Uterus (tissue), 4 donors: ENCODE measurements around the gene ASB10. TPM values are rescaled to one million over a fixed set of nuclear protein-coding genes. Genes with fewer than 3 reads are reported as not detected.

Experiments used
- DNase-seq, 2 donors: peaks; one replicate each; pipeline ENCODE4 v3.0.0-alpha.2; 2019 to 2020
- H3K27ac ChIP-seq, 2 donors: fragments of 200-600 bp; sonication (generic); 1 replicate in 1 of 2; 2 replicates in 1 of 2; pipeline ENCODE4 v1.5.1; 2016 to 2018
- H3K27me3 ChIP-seq, 2 donors: fragments of 200-600 bp; sonication (generic); one replicate each; pipeline ENCODE4 v1.5.1; 2018 to 2019; ENCODE audit warnings: control low read depth in 1 of 2
- H3K36me3 ChIP-seq, 2 donors: fragments of 200-600 bp; sonication (generic); one replicate each; pipeline ENCODE4 v1.5.1; 2019; ENCODE audit warnings: control low read depth in 1 of 2
- H3K4me1 ChIP-seq, 2 donors: fragments of 200-600 bp; sonication (generic); one replicate each; pipeline ENCODE4 v1.5.1; 2018 to 2019; ENCODE audit warnings: control low read depth in 1 of 2
- H3K4me3 ChIP-seq, 2 donors: fragments of 200-600 bp; sonication (generic); 1 replicate in 1 of 2; 2 replicates in 1 of 2; pipeline ENCODE4 v1.5.1; 2018 to 2019; ENCODE audit warnings: mild to moderate bottlenecking in 1 of 2
- H3K9me3 ChIP-seq, 2 donors: fragments of 200-600 bp; sonication (generic); one replicate each; pipeline ENCODE4 v1.5.1; 2019; ENCODE audit warnings: control low read depth in 1 of 2
- CTCF ChIP-seq, 4 experiments: fragments of 200-600 bp in 2 of 4; fragments of 450-650 bp in 2 of 4; sonication (generic) in 2 of 4; IDR thresholded peaks; one replicate each; pipeline ENCODE4 v1.5.1; 2016 to 2019; ENCODE audit warnings: antibody characterized with exemption in 4 of 4, mild to moderate bottlenecking in 2 of 4, moderate library complexity in 1 of 4
- POLR2A ChIP-seq, 2 donors: fragments of 450-650 bp; IDR thresholded peaks; one replicate each; pipeline ENCODE4 v1.6.1; 2016; ENCODE audit warnings: antibody characterized with exemption in 2 of 2, mild to moderate bottlenecking in 1 of 2, moderate library complexity in 1 of 2
- intact Hi-C: fragments of 100-400 bp; cut with DNase I; formaldehyde crosslinking; loops from one replicate; pipeline ENCODE4 v1.15.1; 2023; ENCODE audit warnings: low total_unique reads
- total RNA-seq, 4 donors: library from RNA; depleted of rRNA in 3 of 4; stranded (reverse); fragments of >200 nt in 3 of 4; gene quantifications; one replicate each; pipeline versions ENCODE4 v1.1.0 to v1.2.4, GENCODE V29; 2014 to 2023
- donor health status: DM: yes; HTN: yes; CAD: no.

ASB10 gene
- total RNA-seq, 4 donors from 2014 or later = not detected

GRCh38 chr7:151141311-151141854 lies 45.7 kb downstream of the ASB10 start:
- no peaks in the 10 kb centered on the region for H3K27me3 ChIP-seq
- H3K36me3 ChIP-seq = no peaks in the 10 kb centered on the region
- no peak for DNase-seq

GRCh38 chr7:151140826-151141225 lies 46.2 kb downstream of the ASB10 start:
- intact Hi-C loops = loop anchor here (10.0 kb wide), 1 partner anchor 54 kb away; no protein-coding TSS in a partner anchor
- peak in 1 of 2 donors; percentile 9 for DNase-seq
- TF ChIP-seq CTCF (IDR thresholded peaks at IDR 0.05) (no peak), POLR2A (IDR thresholded peaks at IDR 0.05) (no peak)

More at GRCh38 chr7:151141311-151141854, 45.7 kb downstream of the ASB10 start:
- no peak overlapping the region for H3K4me3 ChIP-seq
- intact Hi-C loops = loop anchor here (10.0 kb wide), 1 partner anchor 53 kb away; no protein-coding TSS in a partner anchor
- H3K4me1 ChIP-seq = no peaks in the 10 kb centered on the region
- H3K9me3 ChIP-seq = no peaks in the 10 kb centered on the region
- H3K27ac ChIP-seq = no peak overlapping the region
- TF ChIP-seq CTCF (IDR thresholded peaks at IDR 0.05) = no peak
- TF ChIP-seq POLR2A (IDR thresholded peaks at IDR 0.05) = no peak

GRCh38 chr7:151139791-151140190 lies 47.3 kb downstream of the ASB10 start:
- H3K27ac ChIP-seq = no peak overlapping the region
- H3K36me3 ChIP-seq = no peaks in the 10 kb centered on the region
- DNase-seq = peak in 1 of 2 donors; percentile 11
- no peaks in the 10 kb centered on the region for H3K9me3 ChIP-seq
- no peaks in the 10 kb centered on the region for H3K4me1 ChIP-seq
- no peaks in the 10 kb centered on the region for H3K27me3 ChIP-seq
- intact Hi-C loops = loop anchor here (10.0 kb wide), 2 partner anchors 55 to 165 kb away; no protein-coding TSS in a partner anchor
- TF ChIP-seq CTCF (IDR thresholded peaks at IDR 0.05) = no peak
- no peak for TF ChIP-seq POLR2A (IDR thresholded peaks at IDR 0.05)
- no peak overlapping the region for H3K4me3 ChIP-seq

More at GRCh38 chr7:151140826-151141225, 46.2 kb downstream of the ASB10 start:
- no peaks in the 10 kb centered on the region for H3K27me3 ChIP-seq
- no peak overlapping the region for H3K4me3 ChIP-seq
- no peaks in the 10 kb centered on the region for H3K4me1 ChIP-seq
- no peaks in the 10 kb centered on the region for H3K9me3 ChIP-seq
- H3K36me3 ChIP-seq = no peaks in the 10 kb centered on the region
- H3K27ac ChIP-seq = no peak overlapping the region

GRCh38 chr7:151139071-151139790 lies 47.8 kb downstream of the ASB10 start:
- Histone ChIP-seq H3K9me3 (no peaks in the 10 kb centered on the region), H3K4me1 (no peaks in the 10 kb centered on the region), H3K27ac (no peak overlapping the region), H3K36me3 (no peaks in the 10 kb centered on the region), H3K27me3 (no peaks in the 10 kb centered on the region), H3K4me3 (no peak overlapping the region)
- TF ChIP-seq POLR2A (IDR thresholded peaks at IDR 0.05) (no peak), CTCF (IDR thresholded peaks at IDR 0.05) (no peak)
- intact Hi-C loops = loop anchor here (10.0 kb wide), 1 partner anchor 166 kb away; no protein-coding TSS in a partner anchor
- peak in 1 of 2 donors; percentile 9 for DNase-seq
